Transverse colon (tissue), 1 donor: ENCODE results near the gene ATP6AP2.

Experiments
- EP300 ChIP-seq: sonication (generic); formaldehyde crosslinking; IDR thresholded peaks from one replicate; pipeline ENCODE4 v1.6.1; 2017; ENCODE audit warnings: antibody characterized with exemption, low read depth
- POLR2A ChIP-seq: fragments of 450-650 bp; IDR thresholded peaks from one replicate; pipeline ENCODE4 v1.6.1; 2016; ENCODE audit warnings: antibody characterized with exemption, mild to moderate bottlenecking, moderate library complexity

GRCh38 chrX:40537310-40537709 lies 43.5 kb upstream of the ATP6AP2 start:
- TF ChIP-seq EP300 (no peak), POLR2A (no peak)
